Gastroesophageal sphincter (tissue), 3 donors: Measurements from ENCODE around the gene TENT5C.

Source experiments
- CTCF ChIP-seq, 4 experiments: fragments of 200-600 bp in 2 of 4; fragments of 450-650 bp in 2 of 4; sonication (generic) in 1 of 4; IDR thresholded peaks; one replicate each; pipeline ENCODE4 v1.5.1; 2017 to 2019; ENCODE audit warnings: antibody characterized with exemption in 4 of 4, mild to moderate bottlenecking in 2 of 4, moderate library complexity in 2 of 4
- POLR2A ChIP-seq, 2 donors: fragments of 450-650 bp; IDR thresholded peaks; one replicate each; pipeline ENCODE4 v1.6.1; 2017; ENCODE audit warnings: antibody characterized with exemption in 2 of 2, mild to moderate bottlenecking in 2 of 2, moderate library complexity in 1 of 2

DNA sequence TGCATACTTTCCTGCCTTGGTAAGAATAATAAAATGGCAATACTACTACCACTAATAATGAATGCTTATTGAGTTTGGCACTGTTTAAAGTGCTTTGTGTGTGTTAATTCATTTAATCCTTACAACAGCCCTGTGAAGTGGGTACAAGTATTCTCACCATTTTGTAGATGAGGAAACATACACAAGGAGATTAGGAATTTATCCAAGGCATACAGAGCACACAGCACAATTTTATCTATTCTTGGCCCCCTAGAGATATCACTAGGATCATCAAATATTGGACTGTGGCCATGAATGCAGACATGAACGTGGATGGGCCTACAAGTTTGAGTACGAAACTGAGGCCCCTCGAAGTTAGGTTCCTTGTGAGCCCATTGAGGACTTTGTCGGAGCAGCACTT, 39.5 kb downstream of the TENT5C start:
- TF ChIP-seq POLR2A (IDR thresholded peaks at IDR 0.05) (no peak), CTCF (IDR thresholded peaks at IDR 0.05) (no peak)
